Hepatocyte (in vitro differentiated cells): Measurements from ENCODE around the gene IDH2.

ENCODE experiments used
- EZH2 ChIP-seq: fragments of 200-600 bp; sonication (generic); IDR thresholded peaks from 2 replicates; pipeline ENCODE4 v1.6.1; 2016; ENCODE audit warnings: antibody characterized with exemption, mild to moderate bottlenecking, borderline replicate concordance
- EZH2phosphoT487 ChIP-seq: fragments of 200-600 bp; sonication (generic); IDR thresholded peaks from one replicate; pipeline ENCODE4 v1.6.1; 2018; ENCODE audit warnings: antibody characterized with exemption, mild to moderate bottlenecking, low read depth, moderate library complexity; ENCODE audit not compliant: unreplicated experiment, severe bottlenecking
- TF ChIP-seq, protein P1 (sequence below): fragments of 200-600 bp; sonication (generic); IDR thresholded peaks from 2 replicates; pipeline ENCODE4 v1.5.1; 2016; ENCODE audit warnings: antibody characterized with exemption, mild to moderate bottlenecking; ENCODE audit not compliant: poor library complexity

DNA sequence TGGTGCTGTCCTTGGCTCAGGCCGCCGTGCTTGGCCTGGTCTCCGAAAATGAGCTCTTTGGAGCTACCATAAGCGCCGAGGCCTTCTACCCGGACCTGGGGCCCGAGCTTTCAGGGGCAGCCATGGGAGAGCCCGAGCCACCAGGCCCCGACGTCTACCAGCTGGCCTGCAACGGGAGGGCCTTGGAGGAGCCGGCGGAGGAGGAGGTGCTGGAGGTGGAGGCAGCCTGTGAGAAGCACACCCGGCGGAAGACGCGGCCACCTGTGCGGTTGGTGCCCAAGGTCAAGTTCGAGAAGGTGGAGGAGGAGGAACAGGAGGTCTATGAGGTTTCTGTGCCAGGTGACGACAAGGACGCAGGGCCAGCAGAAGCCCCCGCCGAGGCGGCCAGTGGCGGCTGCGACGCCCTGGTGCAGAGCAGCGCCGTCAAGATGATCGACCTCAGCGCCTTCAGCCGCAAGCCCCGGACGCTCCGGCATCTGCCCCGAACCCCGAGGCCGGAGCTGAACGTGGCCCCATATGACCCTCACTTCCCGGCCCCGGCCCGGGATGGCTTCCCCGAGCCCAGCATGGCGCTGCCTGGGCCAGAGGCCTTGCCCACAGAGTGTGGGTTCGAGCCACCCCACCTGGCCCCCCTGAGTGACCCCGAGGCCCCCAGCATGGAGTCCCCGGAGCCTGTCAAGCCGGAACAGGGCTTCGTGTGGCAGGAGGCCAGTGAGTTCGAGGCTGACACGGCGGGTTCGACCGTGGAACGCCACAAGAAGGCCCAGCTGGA is 34.9 kb downstream of the IDH2 start:
- TF ChIP-seq, protein P1, sequence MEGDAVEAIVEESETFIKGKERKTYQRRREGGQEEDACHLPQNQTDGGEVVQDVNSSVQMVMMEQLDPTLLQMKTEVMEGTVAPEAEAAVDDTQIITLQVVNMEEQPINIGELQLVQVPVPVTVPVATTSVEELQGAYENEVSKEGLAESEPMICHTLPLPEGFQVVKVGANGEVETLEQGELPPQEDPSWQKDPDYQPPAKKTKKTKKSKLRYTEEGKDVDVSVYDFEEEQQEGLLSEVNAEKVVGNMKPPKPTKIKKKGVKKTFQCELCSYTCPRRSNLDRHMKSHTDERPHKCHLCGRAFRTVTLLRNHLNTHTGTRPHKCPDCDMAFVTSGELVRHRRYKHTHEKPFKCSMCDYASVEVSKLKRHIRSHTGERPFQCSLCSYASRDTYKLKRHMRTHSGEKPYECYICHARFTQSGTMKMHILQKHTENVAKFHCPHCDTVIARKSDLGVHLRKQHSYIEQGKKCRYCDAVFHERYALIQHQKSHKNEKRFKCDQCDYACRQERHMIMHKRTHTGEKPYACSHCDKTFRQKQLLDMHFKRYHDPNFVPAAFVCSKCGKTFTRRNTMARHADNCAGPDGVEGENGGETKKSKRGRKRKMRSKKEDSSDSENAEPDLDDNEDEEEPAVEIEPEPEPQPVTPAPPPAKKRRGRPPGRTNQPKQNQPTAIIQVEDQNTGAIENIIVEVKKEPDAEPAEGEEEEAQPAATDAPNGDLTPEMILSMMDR, result no peak
- TF ChIP-seq EZH2 (no peak), EZH2phosphoT487 (no peak)
